Umbilical cord (tissue), 2 donors: ENCODE results near the gene PLEKHA6. TPM values are rescaled to one million over a fixed set of nuclear protein-coding genes. Genes with fewer than 3 reads are reported as not detected.
A peak's percentile ranks its signal among the peaks of the same experiment; 100 is the strongest.

Experiments used
- DNase-seq: peaks from one replicate; pipeline ENCODE4 v3.0.0-alpha.2; 2015; ENCODE audit warnings: low spot score
- total RNA-seq: library from RNA; depleted of rRNA; stranded (reverse); fragments of >200 nt; gene quantifications from one replicate; pipeline ENCODE4 v1.2.3, GENCODE V29; 2014; ENCODE audit warnings: low replicate concordance; ENCODE audit not compliant: insufficient read depth

Gene PLEKHA6, protein sequence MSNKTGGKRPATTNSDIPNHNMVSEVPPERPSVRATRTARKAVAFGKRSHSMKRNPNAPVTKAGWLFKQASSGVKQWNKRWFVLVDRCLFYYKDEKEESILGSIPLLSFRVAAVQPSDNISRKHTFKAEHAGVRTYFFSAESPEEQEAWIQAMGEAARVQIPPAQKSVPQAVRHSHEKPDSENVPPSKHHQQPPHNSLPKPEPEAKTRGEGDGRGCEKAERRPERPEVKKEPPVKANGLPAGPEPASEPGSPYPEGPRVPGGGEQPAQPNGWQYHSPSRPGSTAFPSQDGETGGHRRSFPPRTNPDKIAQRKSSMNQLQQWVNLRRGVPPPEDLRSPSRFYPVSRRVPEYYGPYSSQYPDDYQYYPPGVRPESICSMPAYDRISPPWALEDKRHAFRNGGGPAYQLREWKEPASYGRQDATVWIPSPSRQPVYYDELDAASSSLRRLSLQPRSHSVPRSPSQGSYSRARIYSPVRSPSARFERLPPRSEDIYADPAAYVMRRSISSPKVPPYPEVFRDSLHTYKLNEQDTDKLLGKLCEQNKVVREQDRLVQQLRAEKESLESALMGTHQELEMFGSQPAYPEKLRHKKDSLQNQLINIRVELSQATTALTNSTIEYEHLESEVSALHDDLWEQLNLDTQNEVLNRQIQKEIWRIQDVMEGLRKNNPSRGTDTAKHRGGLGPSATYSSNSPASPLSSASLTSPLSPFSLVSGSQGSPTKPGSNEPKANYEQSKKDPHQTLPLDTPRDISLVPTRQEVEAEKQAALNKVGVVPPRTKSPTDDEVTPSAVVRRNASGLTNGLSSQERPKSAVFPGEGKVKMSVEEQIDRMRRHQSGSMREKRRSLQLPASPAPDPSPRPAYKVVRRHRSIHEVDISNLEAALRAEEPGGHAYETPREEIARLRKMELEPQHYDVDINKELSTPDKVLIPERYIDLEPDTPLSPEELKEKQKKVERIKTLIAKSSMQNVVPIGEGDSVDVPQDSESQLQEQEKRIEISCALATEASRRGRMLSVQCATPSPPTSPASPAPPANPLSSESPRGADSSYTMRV
- 4.3 TPM for total RNA-seq

DNA sequence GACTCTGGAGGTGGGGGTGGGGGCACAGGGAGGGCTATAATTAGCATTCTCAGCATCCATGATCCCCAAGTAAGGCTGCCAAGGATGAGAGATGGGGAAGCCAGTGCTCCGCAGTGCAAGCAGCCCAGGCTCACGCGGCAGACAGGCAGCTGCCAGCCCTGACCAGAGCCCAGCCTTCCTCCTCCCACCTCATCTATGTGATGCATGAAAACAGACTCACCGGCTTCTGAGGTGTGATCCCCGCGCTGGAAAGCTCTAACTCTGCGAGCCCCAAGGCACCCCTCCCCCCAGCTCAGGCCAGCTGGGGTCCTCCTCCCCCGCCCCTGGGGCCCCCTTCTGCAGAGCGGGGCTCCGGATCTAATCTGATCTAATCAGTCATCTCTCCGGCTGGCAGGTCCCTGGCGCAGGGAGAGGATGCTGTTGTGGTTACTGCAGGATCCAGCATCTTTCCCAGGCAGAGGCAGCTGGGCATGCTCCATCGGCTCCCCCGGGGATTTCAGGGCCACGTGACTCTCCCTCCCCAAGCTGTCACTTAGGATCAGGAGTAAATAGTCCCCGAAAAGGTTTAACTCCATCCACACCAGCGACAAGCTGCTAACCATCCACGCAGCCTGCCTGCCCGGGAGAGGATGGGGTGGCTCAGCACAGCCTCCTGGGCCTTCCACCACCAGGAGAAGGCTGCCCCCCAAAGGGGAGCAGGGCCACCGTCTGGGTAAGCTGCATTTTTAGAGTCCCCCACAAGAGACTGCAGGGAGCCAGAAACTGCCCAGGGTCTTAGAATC is at the start of gene PLEKHA6:
PLEKHA6 (minus strand) TSS at position 456 of the 782 bp plus-strand sequence. CDS start 86,202 bp downstream, outside the sequence.
- peak; percentile 83 for DNase-seq

DNA sequence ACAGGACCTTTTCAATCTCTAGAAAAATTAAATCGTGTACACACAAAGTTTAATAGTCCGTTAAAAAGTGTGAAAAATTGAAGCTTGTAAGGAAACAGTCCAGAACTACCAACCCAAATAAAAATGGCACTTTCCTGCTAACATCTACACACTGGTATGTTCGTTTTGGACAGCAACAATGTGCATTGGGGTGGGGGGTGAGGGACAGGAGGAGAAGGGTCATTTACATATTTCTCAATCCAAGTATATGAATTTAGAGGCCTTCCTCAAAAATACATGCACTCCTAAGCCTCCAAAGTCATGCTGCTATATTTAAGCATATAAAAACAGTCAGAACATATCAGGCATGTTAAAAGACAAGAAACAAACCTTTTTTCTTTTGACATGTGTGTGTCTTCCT is 49.4 kb upstream of the PLEKHA6 start:
- no peak for DNase-seq

DNA sequence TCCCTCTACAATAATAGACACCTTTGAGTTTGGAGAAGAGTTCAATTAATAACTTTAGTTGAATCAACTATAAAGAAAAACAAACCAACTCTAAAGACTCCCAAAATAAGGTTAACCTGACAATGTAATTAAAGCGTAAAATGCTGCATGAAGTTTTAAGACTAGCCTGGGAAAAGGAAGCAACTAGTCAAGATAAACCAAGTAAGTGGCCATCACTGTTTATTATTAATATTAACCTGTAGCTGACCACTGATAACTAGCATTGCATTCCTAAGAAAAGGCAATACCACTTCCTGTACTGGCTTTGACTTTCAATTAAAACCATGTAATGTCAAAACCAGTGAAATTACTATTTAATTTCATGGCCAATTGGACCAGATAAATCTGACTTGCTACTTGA is 48.9 kb upstream of the PLEKHA6 start:
- no peak for DNase-seq

DNA sequence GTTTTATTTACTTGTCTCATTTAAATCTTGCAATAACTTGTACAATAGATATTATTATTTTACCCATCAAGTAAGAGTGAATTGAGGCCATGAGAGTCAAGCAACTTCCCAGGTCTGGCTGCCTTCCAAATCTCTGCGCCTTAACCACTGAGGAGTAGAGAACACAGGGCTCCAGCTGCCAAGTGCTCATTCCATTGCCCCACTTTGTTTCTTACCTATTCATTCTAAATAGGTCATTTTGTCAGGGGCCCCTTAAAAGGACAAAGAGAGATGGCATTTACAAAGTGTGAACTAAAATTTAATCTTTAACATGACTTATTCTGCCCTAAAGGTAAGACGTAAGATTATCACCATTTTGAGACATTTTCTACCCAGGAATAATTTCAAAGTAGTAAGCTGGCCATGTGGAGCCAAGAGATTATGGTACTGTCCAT is 48.4 kb upstream of the PLEKHA6 start:
- DNase-seq: peak; percentile 84

DNA sequence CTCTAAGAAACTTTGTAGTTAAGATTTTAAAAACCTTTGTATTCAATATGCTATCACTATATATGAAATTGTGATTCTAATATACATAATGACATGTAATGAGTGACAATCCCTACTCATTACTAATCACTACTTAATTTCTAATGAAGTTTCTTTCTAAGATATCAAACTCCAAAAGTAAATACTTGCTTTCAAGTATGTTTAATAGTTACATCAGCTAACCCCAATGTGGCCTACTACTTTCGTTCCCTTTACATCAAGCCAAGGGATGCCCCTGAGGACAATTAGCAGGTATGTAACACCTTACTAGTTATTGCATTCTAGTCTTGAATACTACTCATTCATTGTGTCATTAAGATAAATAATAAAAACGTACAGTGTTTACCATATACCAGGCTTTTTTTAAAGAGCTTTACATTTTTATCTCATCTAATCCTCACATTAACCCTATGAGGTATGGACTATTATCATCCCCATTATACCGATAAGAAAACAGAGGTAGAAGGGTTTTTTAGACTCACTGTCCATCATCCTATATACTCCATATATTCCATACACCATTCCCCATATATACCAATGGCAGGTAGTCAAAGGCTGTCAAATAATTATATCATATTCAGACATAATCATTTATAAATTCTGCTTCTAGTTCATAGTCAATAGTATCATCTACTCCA is 47.7 kb upstream of the PLEKHA6 start:
- DNase-seq: no peak

DNA sequence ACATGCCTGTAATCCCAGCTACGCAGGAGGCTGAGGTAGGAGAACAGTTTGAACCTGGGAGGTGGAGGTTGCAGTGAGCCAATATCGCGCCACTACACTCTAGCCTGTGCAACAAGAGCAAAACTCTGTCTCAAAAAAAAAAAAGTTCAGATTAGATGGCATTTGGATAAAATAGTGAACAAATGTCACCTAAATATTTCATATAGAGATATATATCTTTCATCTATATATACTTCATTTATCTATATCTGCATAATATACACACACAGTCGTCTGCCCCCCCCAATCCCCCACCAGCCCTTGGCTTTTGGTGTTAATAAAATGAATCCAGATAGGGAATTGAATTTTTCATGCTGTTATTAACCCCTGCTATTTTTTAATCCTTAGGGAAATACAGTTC is 46.9 kb upstream of the PLEKHA6 start:
- DNase-seq: no peak

DNA sequence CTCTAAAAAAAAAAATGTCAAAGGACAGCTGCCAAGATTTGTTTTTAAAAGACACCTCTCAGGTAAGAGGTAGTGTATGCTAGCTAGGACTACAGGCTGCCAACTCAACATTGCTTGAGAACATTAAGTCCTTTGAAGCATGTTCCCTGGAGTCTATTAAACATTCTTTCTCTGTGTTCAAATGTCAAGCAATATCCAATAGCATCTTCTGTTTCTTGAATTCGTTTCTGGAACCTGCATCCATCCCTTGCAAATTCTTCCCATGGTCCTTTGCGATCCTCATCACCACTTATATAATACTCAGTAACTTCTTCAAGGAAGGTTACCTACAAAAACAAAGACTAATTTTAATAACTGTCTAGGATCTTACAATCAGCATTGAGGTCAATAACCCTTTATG is 46.3 kb upstream of the PLEKHA6 start:
- no peak for DNase-seq

DNA sequence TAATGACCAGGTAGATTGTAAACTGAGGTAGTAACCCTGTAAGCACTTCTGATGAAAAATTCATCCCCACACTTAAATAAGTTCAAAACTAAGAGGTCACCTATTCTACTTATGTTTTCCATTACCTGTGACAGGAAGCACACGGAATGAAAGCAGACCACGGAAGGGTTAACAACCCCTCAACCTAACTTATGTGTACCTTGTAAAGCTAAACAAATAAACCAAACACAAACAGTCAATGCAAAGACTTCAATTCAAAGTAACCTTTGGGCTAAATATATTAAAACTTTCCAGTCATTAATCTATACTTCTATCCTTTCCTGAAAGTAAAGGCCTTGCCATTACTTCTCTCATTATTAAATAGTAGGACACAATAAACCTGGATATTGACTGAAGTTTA is 44.9 kb upstream of the PLEKHA6 start:
- DNase-seq: no peak

DNA sequence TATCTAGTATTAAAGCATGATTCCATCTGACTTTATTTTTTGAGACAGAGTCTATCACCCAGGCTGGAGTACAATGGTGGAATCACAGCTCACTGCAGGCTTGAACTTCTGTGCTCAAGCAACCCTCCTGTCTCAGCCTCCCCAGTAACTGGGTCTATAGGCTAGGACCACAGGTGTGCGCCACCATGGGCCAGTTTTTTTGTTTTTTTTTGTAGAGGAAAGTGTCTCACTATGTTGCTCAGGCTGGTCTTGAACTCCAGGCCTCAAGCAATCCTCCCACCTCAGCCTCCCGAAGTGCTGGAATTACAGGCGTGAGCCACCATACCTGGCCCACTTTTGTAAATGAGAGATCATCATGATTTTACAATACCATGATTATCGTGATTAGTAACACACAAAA is 42.7 kb upstream of the PLEKHA6 start:
- no peak for DNase-seq

DNA sequence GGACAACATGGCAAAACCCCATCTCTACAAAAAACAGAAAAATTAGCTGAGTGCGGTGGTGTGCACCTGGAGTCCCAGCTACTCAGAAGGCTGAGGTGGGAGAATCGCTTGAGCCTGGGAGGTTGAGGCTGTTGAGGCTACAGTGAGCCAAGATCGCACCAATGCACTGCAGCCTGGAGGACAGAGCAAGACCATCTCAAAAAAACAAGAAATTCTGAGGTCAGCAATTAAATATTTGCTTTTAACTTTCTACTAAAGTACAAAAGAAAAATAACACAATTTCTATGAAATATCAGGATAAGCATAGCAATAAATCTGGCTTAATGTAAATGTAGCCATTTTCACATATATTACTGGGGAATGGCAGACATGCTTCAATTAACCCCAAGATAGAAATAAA is 42.0 kb upstream of the PLEKHA6 start:
- DNase-seq: no peak

DNA sequence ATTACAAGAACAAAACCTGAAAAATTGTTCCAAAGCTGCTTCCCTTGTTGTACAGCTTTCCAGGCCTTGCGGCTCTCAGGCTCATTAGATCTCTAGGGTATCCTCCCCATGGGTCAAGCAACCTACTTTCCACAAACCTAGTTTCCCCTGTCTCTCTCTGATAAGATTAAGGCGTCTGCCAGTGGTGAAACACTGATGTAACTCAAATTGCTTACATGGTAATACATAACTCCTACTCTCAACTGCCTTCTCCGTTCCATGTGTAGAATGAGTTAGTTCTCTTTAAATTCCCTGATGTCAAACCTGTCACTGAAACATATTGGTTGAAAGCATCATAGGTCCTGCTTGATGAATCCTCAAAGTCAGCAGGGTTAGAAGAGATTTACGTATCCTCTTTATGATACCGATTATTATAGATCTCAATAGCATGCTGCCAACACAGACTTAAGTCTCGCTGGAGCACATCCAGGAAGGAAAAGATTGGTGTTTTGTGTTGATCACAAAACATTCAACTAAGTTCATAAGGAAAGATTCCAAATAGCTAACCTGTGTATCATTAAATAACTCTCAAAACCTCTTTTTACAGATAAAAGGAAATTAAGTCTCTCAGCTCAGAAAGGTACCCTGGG is 41.3 kb upstream of the PLEKHA6 start:
- DNase-seq: peak; percentile 19

DNA sequence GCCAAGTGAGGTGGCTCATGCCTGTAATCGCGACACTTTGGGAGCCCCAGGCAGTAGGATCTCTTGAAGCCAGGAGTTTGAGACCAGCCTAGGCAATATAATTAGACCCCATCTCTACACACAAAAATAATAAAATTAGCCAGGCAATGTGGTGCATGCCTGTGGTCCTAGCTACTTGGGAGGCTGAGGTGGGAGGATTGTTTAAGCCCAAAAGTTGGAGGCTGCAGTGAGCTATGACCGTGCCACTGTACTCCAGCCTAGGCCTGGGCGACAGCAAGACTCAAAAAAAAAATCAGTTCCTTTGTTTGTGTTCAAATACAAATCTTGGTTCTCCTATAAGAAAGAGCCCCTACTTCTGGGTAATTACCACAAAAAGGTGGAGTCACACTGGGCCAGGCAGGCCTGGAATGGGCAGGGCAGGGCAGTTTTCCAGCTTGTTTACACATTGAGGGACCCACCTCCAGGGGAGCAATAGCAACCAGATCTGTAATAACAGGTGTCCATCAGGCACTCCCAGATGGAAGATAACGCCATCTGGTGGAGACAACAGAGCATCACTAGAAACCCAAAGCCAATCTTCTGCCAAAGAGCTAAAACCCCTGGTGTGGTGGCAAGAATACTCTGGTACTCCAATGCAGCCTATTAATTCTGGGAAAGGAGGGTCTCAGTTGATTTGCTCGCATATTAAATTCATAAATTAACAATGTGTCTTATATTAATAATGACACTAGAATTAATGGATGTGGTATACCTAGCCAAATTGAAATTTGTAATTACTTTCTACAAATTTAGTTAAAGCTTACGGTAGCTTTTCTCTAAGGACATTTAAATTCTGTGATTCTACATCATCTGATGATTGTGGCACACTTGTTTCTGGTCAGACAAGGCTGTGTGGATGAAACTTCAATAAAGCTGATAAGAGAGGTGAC is 38.7 kb upstream of the PLEKHA6 start:
- DNase-seq: peak; percentile 51

DNA sequence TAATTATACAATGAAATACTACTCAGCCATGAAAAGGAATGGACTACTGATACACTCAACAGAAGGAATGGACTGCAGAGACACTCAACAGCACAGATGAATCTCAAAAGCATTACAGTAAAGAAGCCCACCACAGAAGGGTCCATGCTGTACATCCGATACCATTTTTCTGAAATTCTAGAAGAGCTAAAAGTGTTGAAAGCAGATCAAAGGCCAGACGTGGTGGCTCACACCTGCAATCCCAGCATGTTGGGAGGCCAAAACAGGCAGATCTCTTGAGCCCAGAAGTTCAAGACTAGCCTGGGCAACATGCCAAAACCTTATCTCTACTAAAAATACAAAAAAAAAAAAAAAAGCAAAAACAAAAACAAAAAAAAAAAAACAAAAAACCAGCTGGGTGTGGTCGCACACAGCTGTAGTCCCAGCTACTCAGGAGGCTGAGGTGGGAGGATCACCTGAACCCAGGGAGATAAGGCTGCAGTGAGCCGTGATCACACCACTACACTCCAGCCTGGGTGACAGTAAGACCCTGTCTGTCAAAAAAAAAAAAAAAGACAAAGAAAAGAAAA is 36.4 kb upstream of the PLEKHA6 start:
- DNase-seq: no peak

DNA sequence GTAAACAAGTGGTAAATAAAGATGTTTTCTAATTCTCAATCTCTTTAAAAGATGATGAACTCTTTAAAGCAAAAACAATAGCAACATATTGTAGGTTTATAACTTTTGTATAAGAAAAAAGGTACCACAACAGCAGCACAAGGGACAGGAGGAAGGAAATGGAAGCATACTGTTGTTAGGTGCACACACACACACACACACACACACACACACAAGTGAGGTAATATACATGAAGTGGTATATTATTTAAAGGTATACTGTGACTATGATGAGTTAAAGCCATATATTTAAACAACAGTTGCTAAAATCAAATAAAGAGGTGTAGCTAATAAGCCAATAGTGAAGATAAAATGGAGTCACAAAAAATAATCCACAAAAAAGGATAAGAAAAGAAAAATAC is 31.9 kb upstream of the PLEKHA6 start:
- no peak for DNase-seq

DNA sequence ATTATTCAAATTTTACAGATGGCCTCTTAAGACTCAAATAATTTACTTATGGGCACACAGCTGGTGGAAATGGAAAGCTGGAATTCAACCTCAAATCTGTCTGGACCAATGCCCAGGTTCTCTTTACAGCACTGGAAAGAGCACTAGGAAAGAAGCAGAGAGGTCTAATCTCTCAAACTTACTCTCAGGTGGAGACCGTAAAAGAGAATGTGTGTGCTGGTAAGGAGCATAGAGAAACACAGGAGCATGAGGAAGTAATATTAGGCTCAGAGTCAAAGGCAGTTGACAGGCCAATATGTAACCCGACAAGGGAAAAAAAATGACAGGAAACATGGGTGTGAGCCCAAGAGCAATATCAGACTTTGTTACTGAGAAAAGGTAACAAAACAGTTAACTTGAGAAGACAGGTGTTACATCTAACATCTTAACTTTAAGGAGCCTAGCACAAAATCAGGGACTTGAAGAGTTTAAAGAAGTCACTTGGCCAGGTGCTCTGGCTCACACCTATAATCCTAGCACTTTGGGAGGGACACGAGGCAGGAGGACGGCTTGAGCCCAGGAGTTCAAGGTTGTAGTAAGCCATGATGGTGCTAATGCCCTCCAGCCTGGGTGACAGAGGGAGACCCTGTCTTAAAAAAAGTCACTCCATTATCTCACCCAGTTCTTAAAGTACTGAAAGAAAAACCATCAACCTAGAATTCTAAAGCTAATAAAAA is 31.2 kb upstream of the PLEKHA6 start:
- peak; percentile 75 for DNase-seq

DNA sequence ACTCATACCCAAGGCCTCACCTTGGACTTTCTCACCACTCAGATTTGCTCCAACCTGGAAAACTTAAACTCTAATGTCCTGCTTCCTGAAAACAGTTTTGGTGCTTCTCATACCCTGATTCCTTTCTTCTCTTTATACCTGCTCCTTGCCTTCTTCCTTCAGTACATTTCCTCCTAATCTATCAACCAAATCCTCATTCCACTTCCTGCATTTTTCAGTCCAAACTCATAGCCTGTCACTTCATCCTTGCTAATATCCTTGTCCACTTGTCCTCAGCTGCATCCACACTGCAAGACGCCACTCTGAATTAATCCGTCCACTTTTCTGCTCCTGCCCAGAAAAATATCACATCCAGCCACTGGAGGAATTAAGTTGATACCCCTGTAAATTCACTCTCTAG is 26.0 kb upstream of the PLEKHA6 start:
- DNase-seq: no peak

DNA sequence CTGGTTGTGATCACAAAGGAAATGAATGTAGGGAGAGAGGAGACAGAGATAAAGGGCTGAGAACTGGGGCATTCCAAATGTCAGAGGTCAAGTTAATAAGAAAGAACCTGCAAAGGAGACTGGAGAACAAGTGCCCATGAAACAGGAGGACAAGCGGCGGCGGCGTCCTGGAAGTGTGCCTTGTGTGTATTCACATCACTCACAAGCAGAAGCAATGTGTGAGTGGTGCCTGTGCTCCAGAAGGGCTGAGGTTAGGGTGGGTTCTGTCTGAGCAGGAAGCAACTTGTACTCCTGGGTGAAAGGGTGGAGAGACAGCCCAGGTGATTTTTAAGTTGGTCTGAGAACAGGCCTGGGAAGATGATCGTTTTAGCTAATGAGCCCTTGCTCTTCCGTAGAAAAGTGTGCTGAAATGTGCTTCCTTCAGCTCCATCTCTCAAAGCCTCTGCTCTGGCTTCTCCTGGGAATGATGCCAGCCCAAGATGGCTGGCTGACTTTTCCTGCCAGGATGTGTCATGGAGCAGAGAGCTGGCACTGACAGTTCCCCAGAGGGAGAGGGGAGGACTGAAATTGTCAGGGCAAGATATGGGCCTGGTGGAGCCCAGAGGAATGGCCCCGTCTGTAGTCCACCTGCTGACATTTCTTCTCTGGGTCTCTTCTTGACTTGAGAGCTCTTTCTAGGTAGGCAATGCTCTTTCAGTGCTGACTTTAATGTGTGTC is 25.1 kb upstream of the PLEKHA6 start:
- peak; percentile 68 for DNase-seq
